ENCODE measurements around the gene FBXL17.

The FBXL17 gene

DNA sequence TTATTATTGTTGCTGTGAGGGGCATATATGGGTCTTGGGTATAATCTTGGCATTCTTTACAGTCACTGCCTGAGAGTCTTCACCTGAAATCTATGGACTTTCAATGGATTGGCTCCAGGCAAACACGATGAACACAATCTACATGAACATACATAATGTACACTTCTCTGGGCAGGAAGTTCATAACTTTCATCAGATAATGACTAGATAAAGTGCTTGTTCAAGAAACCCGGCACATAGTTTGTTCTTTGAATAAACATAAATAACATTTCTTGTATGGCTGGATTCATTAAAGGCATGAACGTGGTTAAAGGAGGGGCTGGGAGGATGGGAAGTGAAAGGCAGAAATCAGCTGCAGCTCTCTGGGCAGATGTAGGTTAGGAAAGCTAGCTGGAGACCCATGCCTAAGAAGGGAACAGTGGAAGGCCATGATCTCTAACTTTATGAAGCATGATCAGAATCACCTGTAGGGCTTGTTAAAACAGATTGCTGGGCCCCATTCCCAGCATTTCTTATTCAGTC is 404.3 kb downstream of the FBXL17 start:
- no peak for TF ChIP-seq TAF1 (IDR thresholded peaks at IDR 0.05; ENCODE audit: borderline replicate concordance, insufficient read depth, low read length)

DNA sequence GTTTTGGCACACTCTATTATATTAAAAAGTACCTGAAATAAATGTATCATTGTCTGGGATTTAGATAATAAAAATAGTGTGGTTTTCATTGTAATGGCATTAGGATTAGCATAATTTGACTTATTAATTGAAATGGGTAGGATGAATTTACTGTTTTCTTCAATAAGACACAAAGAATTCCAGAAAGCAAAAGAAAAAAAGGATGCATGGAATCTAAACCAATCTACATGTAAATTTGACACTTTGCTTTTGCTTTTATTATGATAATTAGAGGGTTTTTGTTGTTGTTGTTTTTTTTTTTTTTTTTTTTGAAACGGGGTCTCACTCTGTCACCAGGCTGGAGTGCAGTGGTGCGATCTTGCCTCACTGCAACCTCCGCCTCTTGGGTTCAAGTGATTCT is 406.3 kb downstream of the FBXL17 start:
- no peak for TF ChIP-seq TAF1 (IDR thresholded peaks at IDR 0.05; ENCODE audit: borderline replicate concordance, insufficient read depth, low read length)

DNA sequence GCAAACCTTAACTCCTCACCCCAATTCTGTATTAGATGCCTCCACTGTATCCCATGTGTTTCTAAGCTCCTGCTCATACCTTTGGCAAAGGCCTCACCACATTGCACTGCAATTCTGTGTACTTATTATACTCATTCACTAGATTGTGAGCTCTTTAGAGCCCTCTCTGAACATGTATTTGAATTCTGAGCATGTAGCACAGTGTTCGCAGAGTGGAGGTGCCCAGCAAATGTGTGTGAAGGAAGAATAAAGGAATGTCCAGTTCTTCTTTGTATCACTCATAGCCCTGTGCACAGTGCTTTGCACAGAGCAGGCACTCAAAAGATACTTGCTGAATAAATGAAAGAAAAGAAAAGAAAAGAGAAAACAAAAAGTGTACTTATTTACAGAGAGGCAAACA is 410.1 kb downstream of the FBXL17 start:
- TF ChIP-seq, protein P1, sequence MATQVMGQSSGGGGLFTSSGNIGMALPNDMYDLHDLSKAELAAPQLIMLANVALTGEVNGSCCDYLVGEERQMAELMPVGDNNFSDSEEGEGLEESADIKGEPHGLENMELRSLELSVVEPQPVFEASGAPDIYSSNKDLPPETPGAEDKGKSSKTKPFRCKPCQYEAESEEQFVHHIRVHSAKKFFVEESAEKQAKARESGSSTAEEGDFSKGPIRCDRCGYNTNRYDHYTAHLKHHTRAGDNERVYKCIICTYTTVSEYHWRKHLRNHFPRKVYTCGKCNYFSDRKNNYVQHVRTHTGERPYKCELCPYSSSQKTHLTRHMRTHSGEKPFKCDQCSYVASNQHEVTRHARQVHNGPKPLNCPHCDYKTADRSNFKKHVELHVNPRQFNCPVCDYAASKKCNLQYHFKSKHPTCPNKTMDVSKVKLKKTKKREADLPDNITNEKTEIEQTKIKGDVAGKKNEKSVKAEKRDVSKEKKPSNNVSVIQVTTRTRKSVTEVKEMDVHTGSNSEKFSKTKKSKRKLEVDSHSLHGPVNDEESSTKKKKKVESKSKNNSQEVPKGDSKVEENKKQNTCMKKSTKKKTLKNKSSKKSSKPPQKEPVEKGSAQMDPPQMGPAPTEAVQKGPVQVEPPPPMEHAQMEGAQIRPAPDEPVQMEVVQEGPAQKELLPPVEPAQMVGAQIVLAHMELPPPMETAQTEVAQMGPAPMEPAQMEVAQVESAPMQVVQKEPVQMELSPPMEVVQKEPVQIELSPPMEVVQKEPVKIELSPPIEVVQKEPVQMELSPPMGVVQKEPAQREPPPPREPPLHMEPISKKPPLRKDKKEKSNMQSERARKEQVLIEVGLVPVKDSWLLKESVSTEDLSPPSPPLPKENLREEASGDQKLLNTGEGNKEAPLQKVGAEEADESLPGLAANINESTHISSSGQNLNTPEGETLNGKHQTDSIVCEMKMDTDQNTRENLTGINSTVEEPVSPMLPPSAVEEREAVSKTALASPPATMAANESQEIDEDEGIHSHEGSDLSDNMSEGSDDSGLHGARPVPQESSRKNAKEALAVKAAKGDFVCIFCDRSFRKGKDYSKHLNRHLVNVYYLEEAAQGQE (IDR thresholded peaks at IDR 0.05; ENCODE audit: insufficient read depth in 1 of 2, low read depth in 2 of 2, low read length in 2 of 2), result no peak
- TF ChIP-seq TAF1 (IDR thresholded peaks at IDR 0.05; ENCODE audit: borderline replicate concordance, insufficient read depth, low read length) (no peak), SIN3A (IDR thresholded peaks at IDR 0.05; ENCODE audit: borderline replicate concordance, insufficient read depth, low read length) (no peak), POLR2AphosphoS5 (IDR thresholded peaks at IDR 0.05; ENCODE audit: low read depth, low read length) (no peak), FOXP2 (optimal IDR thresholded peaks at IDR 0.05; ENCODE audit: borderline replicate concordance, extremely low read depth, extremely low read length, insufficient read depth) (no peak)

DNA sequence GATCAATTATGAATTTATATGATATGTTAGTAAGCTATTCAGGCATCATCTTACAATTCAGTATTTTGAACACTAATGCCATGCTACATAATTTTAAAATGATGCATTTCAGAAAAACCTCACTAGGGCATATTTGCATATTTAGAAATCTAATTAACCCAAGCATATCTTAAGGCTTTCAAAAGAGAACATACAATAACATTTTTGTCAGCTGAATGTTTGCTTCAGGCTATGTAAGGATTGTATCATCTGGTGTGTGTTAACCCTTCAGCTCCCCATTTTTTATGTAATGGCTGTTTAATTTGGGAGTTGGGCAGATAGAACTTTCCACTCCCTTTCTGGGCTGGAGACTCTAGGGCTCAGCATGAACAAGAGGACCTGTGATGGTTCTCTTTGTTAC is 412.1 kb downstream of the FBXL17 start:
- TF ChIP-seq FOXP2 (optimal IDR thresholded peaks at IDR 0.05; ENCODE audit: borderline replicate concordance, extremely low read depth, extremely low read length, insufficient read depth) (no peak), TAF1 (IDR thresholded peaks at IDR 0.05; ENCODE audit: borderline replicate concordance, insufficient read depth, low read length) (no peak), SIN3A (IDR thresholded peaks at IDR 0.05; ENCODE audit: borderline replicate concordance, insufficient read depth, low read length) (no peak), POLR2AphosphoS5 (IDR thresholded peaks at IDR 0.05; ENCODE audit: low read depth, low read length) (no peak)
- TF ChIP-seq, protein P1 (IDR thresholded peaks at IDR 0.05; ENCODE audit: insufficient read depth in 1 of 2, low read depth in 2 of 2, low read length in 2 of 2), result no peak

DNA sequence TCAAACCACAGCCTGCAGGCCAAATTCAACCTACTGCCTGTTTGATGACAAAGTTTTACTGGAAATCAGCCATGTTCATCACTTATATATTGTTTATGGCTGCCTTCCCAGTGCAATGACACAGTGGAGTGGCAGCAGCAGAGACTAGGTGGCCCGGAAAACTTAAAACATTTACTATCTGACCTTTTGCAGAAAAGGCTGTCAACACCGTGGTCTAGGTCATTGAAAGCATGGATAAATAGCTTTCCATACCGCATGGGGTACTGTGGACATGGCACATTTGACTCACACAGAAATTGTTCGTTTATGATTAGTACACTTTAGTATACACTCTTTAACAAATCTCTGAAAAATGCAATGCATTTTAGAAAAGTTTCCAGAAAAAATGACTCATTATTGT is 412.9 kb downstream of the FBXL17 start:
- TF ChIP-seq FOXP2 (optimal IDR thresholded peaks at IDR 0.05; ENCODE audit: borderline replicate concordance, extremely low read depth, extremely low read length, insufficient read depth) (no peak), SIN3A (IDR thresholded peaks at IDR 0.05; ENCODE audit: borderline replicate concordance, insufficient read depth, low read length) (no peak), POLR2AphosphoS5 (IDR thresholded peaks at IDR 0.05; ENCODE audit: low read depth, low read length) (no peak), TAF1 (IDR thresholded peaks at IDR 0.05; ENCODE audit: borderline replicate concordance, insufficient read depth, low read length) (no peak)
- TF ChIP-seq, protein P1 (IDR thresholded peaks at IDR 0.05; ENCODE audit: insufficient read depth in 1 of 2, low read depth in 2 of 2, low read length in 2 of 2), result no peak

DNA sequence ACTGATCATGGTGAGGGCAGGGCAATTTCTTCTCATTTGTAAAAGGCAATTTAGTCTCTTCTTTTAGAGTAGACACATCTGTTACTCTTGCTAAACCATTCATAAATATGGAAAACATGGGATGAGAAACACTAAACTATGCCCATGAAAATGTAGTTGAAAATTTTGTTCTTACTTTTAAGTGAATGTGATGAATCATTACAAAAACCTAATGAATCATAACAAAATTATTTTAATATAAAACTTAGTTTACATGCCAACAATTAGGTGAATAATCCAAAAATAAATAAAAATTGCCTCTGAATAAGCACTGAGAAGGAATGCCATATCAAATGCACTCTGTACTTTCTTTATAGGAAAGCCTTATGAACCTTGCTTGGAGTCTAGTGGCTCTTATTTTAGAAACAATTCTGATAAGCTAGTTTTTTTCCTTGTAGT is 413.5 kb downstream of the FBXL17 start:
- TF ChIP-seq SIN3A (IDR thresholded peaks at IDR 0.05; ENCODE audit: borderline replicate concordance, insufficient read depth, low read length) (no peak), POLR2AphosphoS5 (IDR thresholded peaks at IDR 0.05; ENCODE audit: low read depth, low read length) (no peak), FOXP2 (optimal IDR thresholded peaks at IDR 0.05; ENCODE audit: borderline replicate concordance, extremely low read depth, extremely low read length, insufficient read depth) (no peak), TAF1 (IDR thresholded peaks at IDR 0.05; ENCODE audit: borderline replicate concordance, insufficient read depth, low read length) (no peak)
- TF ChIP-seq, protein P1 (IDR thresholded peaks at IDR 0.05; ENCODE audit: insufficient read depth in 1 of 2, low read depth in 2 of 2, low read length in 2 of 2), result no peak
